ENCODE results near the gene ALG2.

GRCh38 chr9:99239341-99240060 is 17.8 kb upstream of the ALG2 start:
- TF ChIP-seq GATA3 (IDR thresholded peaks at IDR 0.05; ENCODE audit: low read depth, low read length) (no peak), GATA2 (IDR thresholded peaks at IDR 0.05; ENCODE audit: low read depth, low read length) (no peak)

All from SH-SY5Y (cell line).